CD4-positive, alpha-beta T cell treated with Interleukin-6 for 4 hours (primary cell): ENCODE results near the gene INTS11.
"Not testable (repeated sequence)": the region's sequence is repeated elsewhere in the genome, so short reads cannot be mapped to it uniquely, and the experiment has no call there.

Source experiments
- DNase-seq: peaks from one replicate; pipeline ENCODE4 v3.0.0-alpha.2; 2020; ENCODE audit warnings: mixed read lengths

Gene INTS11

DNA sequence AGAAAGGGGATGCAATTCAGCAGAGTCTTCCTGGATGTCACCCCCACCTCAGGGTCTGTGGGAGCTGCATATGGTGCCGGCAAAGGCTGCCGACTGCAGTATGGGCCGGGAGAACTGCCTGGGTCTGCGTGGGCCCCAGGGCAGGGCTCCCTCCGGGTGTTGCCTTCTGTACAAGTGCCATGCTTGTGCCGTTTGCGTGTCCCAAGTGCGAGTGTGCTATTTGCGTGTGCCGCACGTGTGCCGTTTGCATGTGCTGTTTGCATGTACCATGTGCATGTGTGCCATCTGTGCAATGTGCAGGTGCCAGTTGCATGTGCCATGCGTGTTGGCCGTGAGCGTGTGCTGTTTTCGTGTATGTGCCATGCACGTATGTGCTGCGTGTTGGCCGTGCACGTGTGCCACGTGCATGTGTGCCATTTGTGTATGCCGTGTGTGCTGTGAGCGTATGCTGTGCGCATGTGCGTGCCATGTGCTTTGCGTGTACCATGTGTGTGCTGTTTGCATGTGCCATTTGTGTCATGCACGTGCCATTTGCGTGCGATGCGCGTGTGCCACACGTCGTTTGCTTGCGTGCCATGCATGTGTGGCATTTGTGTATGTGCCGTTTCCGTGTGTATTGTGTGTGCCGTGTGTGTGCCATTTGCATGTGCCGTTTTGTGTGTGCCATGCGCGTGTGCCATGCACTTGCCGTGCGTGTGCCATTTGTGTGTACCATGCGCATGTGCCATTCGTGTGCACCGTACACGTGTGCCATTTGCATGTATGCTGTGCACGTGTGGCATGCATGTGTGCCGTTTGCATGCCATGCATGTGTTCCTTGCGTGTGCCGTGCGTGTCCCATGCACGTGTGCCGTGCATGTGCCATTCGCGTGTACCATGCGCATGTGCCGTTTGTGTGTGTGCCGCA, 5.1 kb upstream of the INTS11 start:
- DNase-seq, result no peak

GRCh38 chr1:1328254-1328653, 3.8 kb upstream of the INTS11 start:
- DNase-seq, result no peak

GRCh38 chr1:1327291-1327690, 2.8 kb upstream of the INTS11 start:
- DNase-seq, result no peak

GRCh38 chr1:1326075-1326605, 1.7 kb upstream of the INTS11 start:
- DNase-seq, result no peak

- peak; percentile 25 for DNase-seq
Measured at GRCh38 chr1:1325288-1326074, 1.0 kb upstream of the INTS11 start.

DNA sequence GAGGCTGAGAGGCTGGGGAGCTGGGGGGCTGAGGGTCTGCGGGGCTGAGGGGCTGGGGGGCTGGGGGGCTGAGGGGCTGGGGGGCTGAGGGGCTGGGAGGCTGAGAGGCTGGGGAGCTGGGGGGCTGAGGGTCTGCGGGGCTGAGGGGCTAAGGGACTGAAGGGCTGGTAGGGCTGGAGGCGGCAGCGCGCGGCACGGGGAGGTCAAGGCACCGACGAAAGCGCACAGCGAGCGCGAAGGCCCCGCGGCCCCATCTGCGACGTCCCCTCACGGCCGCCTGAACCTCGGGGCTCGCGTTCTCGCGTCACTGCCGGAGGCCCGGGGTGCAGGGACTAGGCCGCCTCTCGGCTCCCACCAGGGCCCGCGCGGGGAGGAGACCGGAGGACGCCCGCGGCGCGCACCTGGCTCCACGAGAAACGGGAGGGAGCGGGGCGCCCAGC, 356 bp downstream of the INTS11 start:
- DNase-seq, result no peak

DNA sequence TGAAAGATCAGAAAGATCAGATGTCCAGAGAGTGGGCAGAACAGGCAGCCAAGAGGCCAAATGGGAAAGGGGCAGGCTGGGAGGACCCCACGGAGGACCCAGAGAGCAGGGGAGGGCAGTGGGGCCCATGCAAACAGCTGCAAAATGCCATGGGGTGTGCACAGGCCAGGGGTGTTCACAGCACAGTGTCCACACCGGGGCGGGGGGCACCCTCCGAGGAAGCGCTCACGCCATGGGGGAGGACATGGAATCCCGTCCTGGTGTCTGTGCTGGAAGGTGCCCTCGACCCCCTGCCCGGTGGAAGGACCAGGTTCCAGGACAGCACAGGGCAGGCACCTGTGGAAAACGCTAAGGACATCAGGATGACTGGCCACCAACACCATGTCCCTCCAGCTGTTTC, 1.5 kb downstream of the INTS11 start:
- no peak for DNase-seq

- no peak for DNase-seq
Measured at GRCh38 chr1:1322418-1322817, 2.0 kb downstream of the INTS11 start.

DNA sequence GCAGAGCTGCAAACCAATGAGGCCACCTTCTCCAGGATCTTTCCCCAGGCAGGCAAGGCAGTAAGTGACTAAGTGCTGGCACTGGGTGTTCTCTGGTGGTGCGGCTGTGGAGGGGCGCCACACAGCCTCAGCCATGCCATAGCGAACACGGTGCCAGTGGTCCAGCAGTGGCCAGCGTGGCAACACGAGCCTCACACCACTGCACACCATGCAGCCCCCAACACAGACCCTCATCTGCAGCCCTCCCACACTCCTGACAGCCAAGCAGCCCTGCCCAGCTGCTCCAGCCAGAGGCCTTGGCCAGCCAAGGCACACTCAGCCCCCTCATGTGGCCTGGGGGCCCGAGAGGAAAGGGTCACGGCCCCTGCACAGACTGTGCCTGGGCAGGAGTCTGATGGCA, 3.0 kb downstream of the INTS11 start:
- DNase-seq, result no peak

GRCh38 chr1:1320666-1321448, 3.6 kb downstream of the INTS11 start:
- DNase-seq, result no peak

- no peak for DNase-seq
Measured at GRCh38 chr1:1319646-1319941, 4.9 kb downstream of the INTS11 start.

DNA sequence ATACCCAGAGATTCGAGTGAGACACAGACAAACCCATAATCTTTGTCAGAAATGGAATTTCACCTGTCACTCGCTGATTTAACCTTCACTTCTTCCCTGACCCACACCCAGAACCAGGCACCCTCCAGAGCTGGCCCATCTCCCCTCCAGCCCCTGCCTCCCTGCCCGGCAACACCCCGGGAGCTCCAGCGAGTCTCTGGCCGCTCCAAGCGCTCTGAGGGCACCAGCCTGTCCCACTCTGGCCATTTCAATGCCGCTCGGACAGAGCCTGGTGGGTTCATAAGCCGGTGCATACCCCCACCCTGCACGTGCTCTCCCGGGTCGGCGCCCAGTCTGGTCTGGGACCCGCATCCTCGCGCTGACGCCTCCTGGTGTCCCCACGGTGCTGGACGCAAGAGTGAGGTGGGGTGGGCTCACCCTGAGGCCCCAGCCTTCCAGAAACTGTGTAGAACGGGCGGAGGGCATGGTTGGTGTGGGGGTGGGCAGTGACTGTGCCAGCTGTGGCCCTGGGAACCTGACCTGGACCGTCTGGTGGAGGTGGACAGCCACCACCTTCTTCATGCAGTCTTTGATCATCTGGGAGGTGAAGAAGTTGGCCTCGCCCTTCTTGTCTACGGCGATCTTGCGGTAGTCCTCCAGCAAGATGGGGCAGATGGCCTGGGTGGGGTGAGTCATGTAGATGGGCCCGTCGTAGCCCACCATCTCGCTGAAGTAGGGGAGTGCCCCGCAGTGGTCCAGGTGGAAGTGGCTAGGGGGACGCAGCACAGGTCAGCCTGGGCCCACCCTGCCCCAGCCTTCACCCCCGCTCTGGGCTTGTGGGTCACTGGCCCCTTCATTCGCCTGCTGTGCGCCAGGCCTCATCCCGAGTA, 5.4 kb downstream of the INTS11 start:
- DNase-seq, result no peak

- DNase-seq, result no peak
Measured at GRCh38 chr1:1318131-1318652, 6.3 kb downstream of the INTS11 start.

DNA sequence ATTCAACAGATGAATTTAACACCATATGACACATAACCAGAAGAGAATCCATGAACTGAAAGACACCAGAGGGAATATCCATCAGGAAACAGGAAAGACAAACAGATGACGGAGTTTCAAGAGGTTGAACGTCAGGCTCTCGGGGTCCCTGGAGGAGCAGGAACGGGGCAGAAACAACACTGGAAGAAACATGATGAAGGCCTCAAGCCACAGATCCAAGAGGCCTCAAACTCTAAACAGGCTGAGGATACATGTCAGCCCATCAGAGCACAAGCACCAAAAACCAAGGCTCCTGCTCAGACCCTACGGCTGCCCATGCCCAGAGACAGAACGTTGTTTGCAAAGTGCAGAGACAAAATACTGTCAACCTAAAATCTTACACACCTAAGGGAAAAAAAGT, 7.0 kb downstream of the INTS11 start:
- DNase-seq, result no peak

DNA sequence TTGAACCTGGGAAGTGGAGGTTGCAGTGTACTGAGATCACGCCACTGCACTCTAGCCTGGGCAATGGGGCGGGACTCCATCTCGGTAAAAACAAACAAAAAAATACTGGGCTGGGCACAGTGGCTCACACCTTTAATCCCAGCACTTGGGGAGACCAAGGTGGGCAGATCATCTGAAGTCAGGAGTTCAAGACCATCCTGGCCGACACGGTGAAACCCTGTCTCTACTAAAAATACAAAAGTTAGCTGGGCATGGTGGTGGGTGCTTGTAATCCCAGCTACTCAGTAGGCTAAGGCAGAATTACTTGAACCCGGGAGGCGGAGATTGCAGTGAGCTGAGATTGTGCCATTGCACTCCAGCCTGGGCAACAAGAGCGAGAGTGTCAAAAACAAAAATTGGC, 8.3 kb downstream of the INTS11 start:
- DNase-seq, result not testable (repeated sequence)

- no peak for DNase-seq
Measured at GRCh38 chr1:1315435-1315954, 9.0 kb downstream of the INTS11 start.

- DNase-seq, result no peak
Measured at GRCh38 chr1:1314678-1315335, 9.7 kb downstream of the INTS11 start.

GRCh38 chr1:1314237-1314586, 10.2 kb downstream of the INTS11 start:
- no peak for DNase-seq

DNA sequence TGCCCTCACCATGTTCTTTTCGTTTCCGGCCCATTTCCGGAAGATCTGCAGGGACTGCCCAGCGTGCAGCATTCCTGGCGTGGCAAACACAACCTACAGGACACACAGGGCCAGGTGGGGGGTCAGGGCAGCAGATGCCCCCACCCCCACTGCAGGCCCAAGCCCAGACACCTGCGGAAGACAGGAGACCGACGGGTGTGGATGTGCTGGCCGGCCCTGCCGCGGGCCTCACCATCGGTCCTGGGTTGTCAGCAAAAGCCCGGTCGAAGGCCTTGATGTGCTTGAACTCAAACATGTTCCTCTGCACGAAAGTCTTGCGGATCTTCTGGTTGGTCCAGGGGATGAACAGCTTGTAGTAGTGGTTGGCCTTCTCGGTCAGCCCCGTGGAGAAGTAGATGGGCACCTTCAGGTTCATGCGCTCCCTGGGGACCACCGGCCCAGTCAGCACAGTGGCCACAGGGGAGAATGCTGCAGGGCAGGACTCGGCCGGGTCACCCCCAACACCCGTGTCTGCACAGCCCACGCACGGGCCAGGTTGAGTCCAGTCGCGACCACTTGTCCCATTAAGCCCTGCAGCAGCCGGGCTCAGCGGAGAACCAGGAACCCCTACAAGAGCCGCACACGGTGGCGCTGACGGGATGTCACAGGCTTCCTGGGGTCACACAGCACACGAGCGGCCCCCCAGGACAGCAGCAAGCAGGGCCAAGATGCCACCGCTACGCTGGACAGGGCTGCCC, 10.8 kb downstream of the INTS11 start:
- DNase-seq, result no peak
